Thyroid gland (tissue), 4 donors: ENCODE data around the gene IFNAR1.

ENCODE experiments used
- POLR2A ChIP-seq, 2 donors: fragments of 450-650 bp; IDR thresholded peaks; one replicate each; pipeline ENCODE4 v1.6.1; 2017; ENCODE audit warnings: antibody characterized with exemption in 2 of 2, mild to moderate bottlenecking in 2 of 2, moderate library complexity in 1 of 2
- TF ChIP-seq, protein P1 (sequence below), 6 experiments: fragments of 200-600 bp in 3 of 6; fragments of 450-650 bp in 3 of 6; sonication (generic) in 3 of 6; IDR thresholded peaks; one replicate each; pipeline ENCODE4 v1.5.1; 2016 to 2019; ENCODE audit warnings: antibody characterized with exemption in 6 of 6, mild to moderate bottlenecking in 2 of 6, inconsistent platforms in 1 of 6, moderate library complexity in 1 of 6

DNA sequence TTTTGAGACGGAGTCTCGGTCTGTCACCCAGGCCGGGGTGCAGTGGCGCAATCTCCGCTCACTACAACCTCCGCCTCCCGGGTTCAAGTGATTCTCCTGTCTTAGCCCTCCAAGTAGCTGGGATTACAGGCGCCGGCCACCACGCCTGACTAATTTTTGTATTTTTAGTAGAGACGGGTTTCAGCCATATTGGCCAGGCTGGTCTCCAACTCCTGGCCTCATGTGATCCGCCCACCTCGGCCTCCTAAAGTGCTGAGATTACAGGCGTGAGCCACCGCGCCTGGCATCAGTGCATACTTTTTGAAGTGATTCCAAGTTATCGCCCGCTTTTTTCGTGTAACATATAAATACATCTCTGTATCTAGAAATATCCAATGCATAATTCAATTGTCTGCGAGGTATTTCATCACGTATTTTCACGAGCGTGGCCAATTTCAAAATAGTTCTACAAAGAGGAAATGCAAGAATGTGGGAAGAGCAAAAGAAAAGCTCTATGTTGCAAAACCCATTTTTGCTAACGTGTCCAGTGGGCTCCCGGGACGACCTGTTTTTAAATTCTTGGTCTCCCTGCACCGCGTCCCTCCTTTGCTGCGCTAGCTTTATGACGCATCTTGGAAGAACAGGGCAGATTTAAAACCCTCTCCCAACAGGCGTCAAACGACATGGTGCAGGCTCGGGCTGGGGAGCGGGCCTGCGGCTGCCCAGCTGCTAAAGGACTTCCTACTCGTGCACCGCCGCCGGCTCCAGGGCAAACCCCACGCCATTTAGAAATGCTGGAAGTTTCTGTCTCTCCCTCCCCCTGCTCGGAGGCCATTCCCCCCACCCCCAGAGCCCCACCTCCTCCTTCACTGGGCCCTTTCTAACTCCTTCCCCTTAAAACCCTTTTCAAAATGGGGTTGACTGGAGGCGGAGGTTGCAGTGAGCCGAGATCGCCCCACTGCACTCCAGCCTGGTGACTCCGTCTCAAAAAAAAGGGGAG is 77.5 kb downstream of the IFNAR1 start:
- peak in 1 of 2 donors; percentile 37 for TF ChIP-seq POLR2A (IDR thresholded peaks at IDR 0.05)
- TF ChIP-seq, protein P1, sequence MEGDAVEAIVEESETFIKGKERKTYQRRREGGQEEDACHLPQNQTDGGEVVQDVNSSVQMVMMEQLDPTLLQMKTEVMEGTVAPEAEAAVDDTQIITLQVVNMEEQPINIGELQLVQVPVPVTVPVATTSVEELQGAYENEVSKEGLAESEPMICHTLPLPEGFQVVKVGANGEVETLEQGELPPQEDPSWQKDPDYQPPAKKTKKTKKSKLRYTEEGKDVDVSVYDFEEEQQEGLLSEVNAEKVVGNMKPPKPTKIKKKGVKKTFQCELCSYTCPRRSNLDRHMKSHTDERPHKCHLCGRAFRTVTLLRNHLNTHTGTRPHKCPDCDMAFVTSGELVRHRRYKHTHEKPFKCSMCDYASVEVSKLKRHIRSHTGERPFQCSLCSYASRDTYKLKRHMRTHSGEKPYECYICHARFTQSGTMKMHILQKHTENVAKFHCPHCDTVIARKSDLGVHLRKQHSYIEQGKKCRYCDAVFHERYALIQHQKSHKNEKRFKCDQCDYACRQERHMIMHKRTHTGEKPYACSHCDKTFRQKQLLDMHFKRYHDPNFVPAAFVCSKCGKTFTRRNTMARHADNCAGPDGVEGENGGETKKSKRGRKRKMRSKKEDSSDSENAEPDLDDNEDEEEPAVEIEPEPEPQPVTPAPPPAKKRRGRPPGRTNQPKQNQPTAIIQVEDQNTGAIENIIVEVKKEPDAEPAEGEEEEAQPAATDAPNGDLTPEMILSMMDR (IDR thresholded peaks at IDR 0.05) = no peak
